ENCODE results near the gene EXOC1.
"Not testable (repeated sequence)": the region's sequence is repeated elsewhere in the genome, so short reads cannot be mapped to it uniquely, and the experiment has no call there.

Gene EXOC1

GRCh38 chr4:55912249-55912648 is 58.8 kb downstream of the EXOC1 start:
- DNase-seq: no peak

- no peak for DNase-seq
These were observed 67.1 kb downstream of the EXOC1 start for GRCh38 chr4:55920571-55920970.

- no peak for DNase-seq
These were observed 67.6 kb downstream of the EXOC1 start for GRCh38 chr4:55921093-55921492.

DNA sequence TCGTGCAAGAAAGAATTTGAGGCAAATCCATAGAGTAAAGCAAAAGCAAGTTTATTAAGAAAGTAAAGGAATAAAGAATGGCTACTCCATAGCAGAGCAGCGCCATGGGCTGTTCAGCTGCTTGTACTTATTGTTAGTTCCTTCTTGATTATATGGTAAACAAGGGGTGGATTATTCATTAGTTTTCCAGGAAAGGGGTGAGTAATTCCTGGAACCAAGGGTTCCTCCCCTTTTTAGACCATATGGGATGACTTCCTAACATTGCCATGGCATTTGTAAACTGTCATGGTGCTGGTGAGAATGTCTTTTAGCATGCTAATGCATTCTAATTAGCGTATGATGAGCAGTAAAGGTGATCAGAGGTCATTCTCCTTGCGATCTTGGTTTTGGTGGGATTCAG is 71.8 kb downstream of the EXOC1 start:
- DNase-seq: no peak

- DNase-seq: no peak
These were observed 73.2 kb downstream of the EXOC1 start for GRCh38 chr4:55926610-55927009.

DNA sequence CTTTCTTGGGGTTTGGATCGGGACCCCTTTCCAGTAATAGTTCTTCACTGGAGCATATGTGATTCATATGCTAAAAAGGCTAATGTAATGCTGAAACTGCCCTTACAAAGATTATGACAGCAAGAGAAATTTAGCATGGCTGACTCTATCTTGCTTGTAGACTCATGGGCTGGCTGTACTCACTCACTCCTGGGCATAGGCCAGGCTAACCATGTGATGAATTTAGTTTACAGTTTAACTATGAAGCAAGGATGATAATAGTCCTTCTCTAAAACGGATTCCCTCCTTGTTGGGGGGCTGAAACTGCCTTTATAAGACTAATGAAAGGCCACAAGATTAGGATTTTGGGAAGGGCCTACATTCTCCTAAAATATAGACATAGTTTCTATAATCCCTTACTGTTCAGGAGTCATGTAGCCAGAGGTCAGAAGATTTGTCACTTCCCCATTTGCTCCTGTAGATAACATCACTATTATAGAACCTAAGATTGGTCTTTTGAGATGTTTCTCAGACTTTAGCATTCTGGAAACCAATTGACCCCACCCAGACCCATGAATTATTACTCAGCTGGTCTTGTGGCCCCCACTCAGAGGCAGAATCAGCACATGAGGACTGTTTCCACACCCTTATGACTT is 74.5 kb downstream of the EXOC1 start:
- no peak for DNase-seq

GRCh38 chr4:55928846-55929245 is 75.4 kb downstream of the EXOC1 start:
- no peak for DNase-seq

DNA sequence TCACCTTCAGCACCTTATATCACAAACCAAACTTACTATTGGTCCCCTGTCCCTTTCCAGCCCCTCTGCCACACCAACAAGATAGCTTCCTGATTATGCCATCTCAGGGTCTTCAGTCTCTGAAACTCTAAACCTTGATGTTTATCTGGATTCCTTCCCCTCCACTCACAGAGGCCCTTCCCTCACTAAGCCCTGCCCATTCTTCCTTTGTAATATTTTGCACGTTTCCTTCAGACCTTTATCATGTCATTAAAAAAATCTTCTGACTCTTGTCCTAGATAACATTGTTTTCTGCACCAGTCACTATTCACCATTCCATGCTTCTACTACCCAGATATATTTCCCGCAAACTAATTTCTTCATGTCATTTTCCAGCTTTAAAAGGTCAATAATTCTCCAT is 77.6 kb downstream of the EXOC1 start:
- DNase-seq: no peak

GRCh38 chr4:55931833-55932232 is 78.4 kb downstream of the EXOC1 start:
- DNase-seq: no peak

GRCh38 chr4:55932511-55932910 is 79.1 kb downstream of the EXOC1 start:
- no peak for DNase-seq

- no peak for DNase-seq
These were observed 80.2 kb downstream of the EXOC1 start for GRCh38 chr4:55933611-55934010.

- DNase-seq: not testable (repeated sequence)
These were observed 82.5 kb downstream of the EXOC1 start for GRCh38 chr4:55935907-55936306.

DNA sequence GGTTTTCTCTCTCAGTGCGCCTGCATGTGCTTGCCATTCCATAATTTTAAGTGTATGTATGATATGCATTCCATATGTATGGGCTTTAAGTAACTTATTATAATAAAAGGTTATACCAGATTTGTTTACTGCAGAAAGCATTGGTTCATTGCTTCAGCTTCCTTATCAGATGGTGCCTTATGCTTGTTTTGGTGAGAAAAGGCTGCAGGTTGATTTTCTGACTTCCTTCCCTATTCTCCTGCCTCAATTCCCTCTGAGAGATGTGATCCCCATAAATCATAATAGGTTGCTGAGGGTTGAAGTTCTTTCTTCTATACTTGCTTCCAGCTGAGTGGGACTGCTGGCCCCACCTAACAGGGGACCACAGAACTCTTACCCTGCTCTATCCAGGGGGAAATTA is 85.0 kb downstream of the EXOC1 start:
- no peak for DNase-seq

- DNase-seq: no peak
These were observed 86.0 kb downstream of the EXOC1 start for GRCh38 chr4:55939421-55939820.

DNA sequence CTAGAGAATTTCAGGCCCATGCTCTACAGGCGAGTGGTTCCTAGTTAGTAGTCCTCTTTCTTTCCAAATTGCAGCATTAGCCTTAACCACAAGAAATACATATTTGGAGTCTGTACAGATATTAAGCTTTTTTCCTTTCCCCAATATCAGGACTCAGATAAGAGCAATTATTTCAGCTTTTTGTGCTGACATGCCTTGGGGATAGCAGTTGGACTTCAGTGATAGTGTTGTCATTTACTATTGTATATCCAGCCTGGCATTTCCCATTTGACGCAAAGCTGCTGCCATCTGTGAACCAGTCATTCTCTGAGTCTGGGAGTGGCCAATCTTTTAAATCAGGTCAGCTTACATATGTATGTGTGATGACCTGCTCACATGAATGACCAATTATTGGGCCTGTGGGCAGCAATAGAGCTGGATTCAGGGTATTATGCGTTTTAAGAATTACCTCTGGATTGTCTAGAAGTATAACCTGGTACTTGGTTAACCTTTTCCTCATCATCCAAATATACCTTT is 88.5 kb downstream of the EXOC1 start:
- DNase-seq: no peak

DNA sequence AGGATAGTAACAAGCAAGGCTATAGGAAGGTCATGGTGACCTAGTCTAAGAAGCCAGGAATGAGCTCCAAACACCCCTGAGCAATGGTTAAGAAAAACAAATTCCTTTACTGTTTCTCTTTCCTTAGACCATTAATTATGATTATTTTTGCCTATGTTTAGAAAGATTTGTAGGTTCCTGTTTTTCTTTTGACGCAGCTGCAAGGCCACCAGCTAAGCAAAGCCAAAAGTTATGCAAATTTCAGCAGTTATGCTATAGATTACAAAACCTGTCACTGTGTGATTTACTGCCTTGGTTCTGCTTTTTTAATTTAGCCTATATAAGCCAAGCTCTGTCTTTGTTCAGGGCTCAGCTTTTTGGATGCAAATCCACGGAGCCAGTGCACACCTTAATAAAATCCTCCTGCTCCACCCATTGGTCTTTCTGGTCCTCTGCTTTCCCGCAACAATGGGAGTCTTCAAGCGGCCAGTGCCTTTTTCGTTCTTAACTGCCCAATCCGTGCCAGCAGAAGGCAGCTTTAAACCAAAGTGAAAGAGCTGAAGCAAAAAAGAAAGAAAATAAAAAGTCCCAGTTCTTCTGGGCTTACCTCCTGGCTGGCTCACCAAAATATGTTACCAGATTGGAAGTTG is 93.9 kb downstream of the EXOC1 start:
- DNase-seq: no peak

- DNase-seq: no peak
These were observed 94.7 kb downstream of the EXOC1 start for GRCh38 chr4:55947912-55948725.

GRCh38 chr4:55948726-55949481 is 95.5 kb downstream of the EXOC1 start, which contains the start of gene CEP135:
Gene CEP135 (plus strand): TSS chr4:55948945. CDS start chr4:55952131, 3,186 bp downstream.
- peak; percentile 65 for DNase-seq

GRCh38 chr4:55949482-55949802 is 96.0 kb downstream of the EXOC1 start:
- DNase-seq: no peak

DNA sequence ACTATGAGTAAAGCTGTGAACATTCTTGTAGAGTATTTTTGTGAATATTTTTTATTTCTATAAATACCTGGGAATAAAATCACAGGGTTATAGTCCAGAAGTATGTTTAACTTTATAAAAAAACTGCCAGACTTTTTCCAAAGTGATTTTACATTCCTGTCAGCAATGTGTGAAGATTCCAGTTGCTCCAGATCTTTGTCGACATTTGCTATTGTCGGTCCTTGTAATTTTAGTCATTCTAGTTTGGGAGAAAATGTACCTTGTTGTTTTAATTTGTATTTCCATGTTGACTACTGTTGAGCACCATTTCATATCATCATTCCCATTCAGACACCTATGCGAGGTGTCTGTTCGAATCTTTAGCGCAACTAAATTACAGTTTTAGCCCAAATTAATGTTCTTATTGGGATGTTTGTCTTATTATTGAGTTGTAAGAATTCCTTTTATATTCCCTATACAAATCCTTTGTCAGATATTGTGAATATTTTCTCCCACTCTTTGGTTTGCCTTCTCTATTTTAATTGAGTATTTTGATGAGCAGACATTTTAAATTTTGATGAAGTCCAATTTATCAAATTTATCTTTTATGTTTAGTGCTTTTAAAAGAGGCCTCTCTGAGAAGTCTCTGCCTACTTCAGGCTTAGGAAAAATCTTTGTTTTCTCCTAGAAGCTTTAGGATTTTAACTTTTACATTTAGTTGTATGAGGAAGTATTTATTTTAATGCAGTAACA is 97.9 kb downstream of the EXOC1 start:
- DNase-seq: no peak
